Measurements from ENCODE around the gene ABO.
"Not testable (repeated sequence)": the region's sequence is repeated elsewhere in the genome, so short reads cannot be mapped to it uniquely, and the experiment has no call there.

Gene ABO

GRCh38 chr9:133273098-133273497, 1.9 kb downstream of the ABO start:
- TF ChIP-seq CTCF (IDR thresholded peaks at IDR 0.05; ENCODE audit: control insufficient read depth, insufficient read depth, low read depth, low read length, missing control alignments), result no peak
- H3K4me3 ChIP-seq (ENCODE audit: control insufficient read depth, low read depth, low read length), result no peak overlapping the region
- DNase-seq (ENCODE audit: low read depth), result no peak

- no peak overlapping the region for H3K4me3 ChIP-seq (ENCODE audit: control insufficient read depth, low read depth, low read length)
These were observed 5.3 kb downstream of the ABO start for GRCh38 chr9:133269537-133270362.

GRCh38 chr9:133269136-133269535, 5.9 kb downstream of the ABO start:
- H3K4me3 ChIP-seq (ENCODE audit: control insufficient read depth, low read depth, low read length); DNase-seq (ENCODE audit: low read depth): not testable (repeated sequence)

More at GRCh38 chr9:133269537-133270362, 5.3 kb downstream of the ABO start:
- DNase-seq (ENCODE audit: low read depth), result no peak
- no peak for TF ChIP-seq CTCF (IDR thresholded peaks at IDR 0.05; ENCODE audit: control insufficient read depth, insufficient read depth, low read depth, low read length, missing control alignments)

GRCh38 chr9:133268335-133269056, 6.5 kb downstream of the ABO start:
- no peak overlapping the region for H3K4me3 ChIP-seq (ENCODE audit: control insufficient read depth, low read depth, low read length)
- no peak for DNase-seq (ENCODE audit: low read depth)
- no peak for TF ChIP-seq CTCF (IDR thresholded peaks at IDR 0.05; ENCODE audit: control insufficient read depth, insufficient read depth, low read depth, low read length, missing control alignments)

GRCh38 chr9:133264235-133264764, 10.7 kb downstream of the ABO start:
- no peak overlapping the region for H3K4me3 ChIP-seq (ENCODE audit: control insufficient read depth, low read depth, low read length)
- TF ChIP-seq CTCF (IDR thresholded peaks at IDR 0.05; ENCODE audit: control insufficient read depth, insufficient read depth, low read depth, low read length, missing control alignments), result no peak
- no peak for DNase-seq (ENCODE audit: low read depth)

GRCh38 chr9:133263557-133263956, 11.4 kb downstream of the ABO start:
- H3K4me3 ChIP-seq (ENCODE audit: control insufficient read depth, low read depth, low read length), result no peak overlapping the region
- no peak for TF ChIP-seq CTCF (IDR thresholded peaks at IDR 0.05; ENCODE audit: control insufficient read depth, insufficient read depth, low read depth, low read length, missing control alignments)
- DNase-seq (ENCODE audit: low read depth), result no peak

GRCh38 chr9:133262226-133262625, 12.8 kb downstream of the ABO start:
- no peak overlapping the region for H3K4me3 ChIP-seq (ENCODE audit: control insufficient read depth, low read depth, low read length)
- TF ChIP-seq CTCF (IDR thresholded peaks at IDR 0.05; ENCODE audit: control insufficient read depth, insufficient read depth, low read depth, low read length, missing control alignments), result no peak
- DNase-seq (ENCODE audit: low read depth), result no peak

Measured in AG09309 (cell line).